ENCODE results near the gene SOHLH1. TPM values are rescaled to one million over a fixed set of nuclear protein-coding genes. Genes with fewer than 3 reads are reported as not detected.

The SOHLH1 gene
- total RNA-seq, 4 donors from 2014 or later = not detected

DNA sequence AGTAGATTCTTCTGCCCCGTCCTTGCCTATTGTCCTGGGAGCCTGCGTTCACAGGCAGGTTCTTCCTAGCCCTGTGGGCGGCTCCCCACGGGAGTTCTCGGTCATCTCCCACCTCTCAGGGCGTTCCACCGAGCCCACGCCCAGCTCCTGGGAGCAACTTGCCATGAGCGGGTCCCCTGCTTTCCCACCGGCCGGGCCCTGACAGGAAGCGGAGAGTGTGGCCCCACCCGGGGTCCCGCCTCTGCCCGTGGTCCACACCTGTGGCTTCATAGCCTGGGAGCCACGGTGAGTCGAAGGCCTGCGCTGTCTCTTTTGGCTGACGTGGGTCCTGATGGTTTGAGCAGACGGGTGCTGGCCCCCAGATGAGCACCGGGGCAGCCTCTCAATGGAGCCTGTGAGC lies 45.9 kb upstream of the SOHLH1 start:
- Histone ChIP-seq H3K4me3 (no peak overlapping the region), H3K9me3 (no peaks in the 10 kb centered on the region), H3K4me1 (no peaks in the 10 kb centered on the region), H3K36me3 (no peaks in the 10 kb centered on the region), H3K27me3 (peaks cover 0 to 90% (median 0%) of the 10 kb centered on the region in 4 donors), H3K27ac (no peak overlapping the region)
- no peak for DNase-seq
- no peak for TF ChIP-seq POLR2A (IDR thresholded peaks at IDR 0.05)
- TF ChIP-seq, protein P1, sequence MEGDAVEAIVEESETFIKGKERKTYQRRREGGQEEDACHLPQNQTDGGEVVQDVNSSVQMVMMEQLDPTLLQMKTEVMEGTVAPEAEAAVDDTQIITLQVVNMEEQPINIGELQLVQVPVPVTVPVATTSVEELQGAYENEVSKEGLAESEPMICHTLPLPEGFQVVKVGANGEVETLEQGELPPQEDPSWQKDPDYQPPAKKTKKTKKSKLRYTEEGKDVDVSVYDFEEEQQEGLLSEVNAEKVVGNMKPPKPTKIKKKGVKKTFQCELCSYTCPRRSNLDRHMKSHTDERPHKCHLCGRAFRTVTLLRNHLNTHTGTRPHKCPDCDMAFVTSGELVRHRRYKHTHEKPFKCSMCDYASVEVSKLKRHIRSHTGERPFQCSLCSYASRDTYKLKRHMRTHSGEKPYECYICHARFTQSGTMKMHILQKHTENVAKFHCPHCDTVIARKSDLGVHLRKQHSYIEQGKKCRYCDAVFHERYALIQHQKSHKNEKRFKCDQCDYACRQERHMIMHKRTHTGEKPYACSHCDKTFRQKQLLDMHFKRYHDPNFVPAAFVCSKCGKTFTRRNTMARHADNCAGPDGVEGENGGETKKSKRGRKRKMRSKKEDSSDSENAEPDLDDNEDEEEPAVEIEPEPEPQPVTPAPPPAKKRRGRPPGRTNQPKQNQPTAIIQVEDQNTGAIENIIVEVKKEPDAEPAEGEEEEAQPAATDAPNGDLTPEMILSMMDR (IDR thresholded peaks at IDR 0.05) = no peak
- WGBS, 2 donors = no CpG with 5 or more reads among the region's 21 CpGs
- intact Hi-C loops (cut with DNase I) = no loop called here

DNA sequence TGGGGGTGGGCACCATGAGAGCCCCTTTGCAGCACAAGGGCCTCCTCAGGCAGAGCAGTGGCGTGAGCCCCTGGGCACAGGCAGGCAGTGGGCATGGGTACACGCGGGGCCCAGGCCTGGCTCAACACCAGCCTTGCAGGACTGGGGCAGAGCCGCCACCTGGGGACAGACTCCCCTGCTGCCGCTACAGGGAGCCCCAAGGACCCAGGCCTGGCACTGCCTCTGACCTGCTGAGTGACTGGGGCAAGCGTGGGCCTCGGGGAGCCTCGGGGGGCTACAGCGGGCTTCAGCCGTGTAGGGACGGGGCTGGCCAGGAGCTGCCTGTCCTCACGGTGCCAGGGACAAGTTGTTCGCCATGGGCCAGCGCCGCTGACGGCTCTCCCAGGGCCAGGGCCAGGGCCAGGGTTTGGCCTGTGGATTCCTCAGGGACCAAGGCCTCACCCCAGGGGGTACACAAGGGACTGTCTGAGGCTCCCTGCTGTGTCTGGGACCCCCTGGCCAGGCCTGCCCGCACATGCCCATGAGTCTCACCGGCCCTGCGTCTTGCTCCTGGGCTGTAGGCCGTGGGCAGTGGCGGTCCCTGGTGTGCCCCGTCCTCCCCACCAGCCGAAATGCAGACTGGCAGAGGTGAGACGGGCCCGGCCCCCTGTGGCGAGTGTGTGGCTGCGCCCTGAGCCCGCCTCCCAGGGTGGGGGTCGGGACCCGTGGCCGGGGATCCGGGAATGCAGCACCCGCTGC lies 45.2 kb upstream of the SOHLH1 start:
- Histone ChIP-seq H3K9me3 (no peaks in the 10 kb centered on the region), H3K4me1 (no peaks in the 10 kb centered on the region), H3K27ac (no peak overlapping the region), H3K4me3 (no peak overlapping the region), H3K36me3 (no peaks in the 10 kb centered on the region), H3K27me3 (peaks cover 0 to 91% (median 0%) of the 10 kb centered on the region in 4 donors)
- TF ChIP-seq, protein P1 (IDR thresholded peaks at IDR 0.05) = no peak
- no peak for TF ChIP-seq POLR2A (IDR thresholded peaks at IDR 0.05)
- intact Hi-C loops (cut with DNase I) = no loop called here
- DNase-seq = no peak
- WGBS, 2 donors = 100% methylated on average over 1 of the region's 33 CpGs; no CpG with 5 or more reads in 1 of the 2 donors

DNA sequence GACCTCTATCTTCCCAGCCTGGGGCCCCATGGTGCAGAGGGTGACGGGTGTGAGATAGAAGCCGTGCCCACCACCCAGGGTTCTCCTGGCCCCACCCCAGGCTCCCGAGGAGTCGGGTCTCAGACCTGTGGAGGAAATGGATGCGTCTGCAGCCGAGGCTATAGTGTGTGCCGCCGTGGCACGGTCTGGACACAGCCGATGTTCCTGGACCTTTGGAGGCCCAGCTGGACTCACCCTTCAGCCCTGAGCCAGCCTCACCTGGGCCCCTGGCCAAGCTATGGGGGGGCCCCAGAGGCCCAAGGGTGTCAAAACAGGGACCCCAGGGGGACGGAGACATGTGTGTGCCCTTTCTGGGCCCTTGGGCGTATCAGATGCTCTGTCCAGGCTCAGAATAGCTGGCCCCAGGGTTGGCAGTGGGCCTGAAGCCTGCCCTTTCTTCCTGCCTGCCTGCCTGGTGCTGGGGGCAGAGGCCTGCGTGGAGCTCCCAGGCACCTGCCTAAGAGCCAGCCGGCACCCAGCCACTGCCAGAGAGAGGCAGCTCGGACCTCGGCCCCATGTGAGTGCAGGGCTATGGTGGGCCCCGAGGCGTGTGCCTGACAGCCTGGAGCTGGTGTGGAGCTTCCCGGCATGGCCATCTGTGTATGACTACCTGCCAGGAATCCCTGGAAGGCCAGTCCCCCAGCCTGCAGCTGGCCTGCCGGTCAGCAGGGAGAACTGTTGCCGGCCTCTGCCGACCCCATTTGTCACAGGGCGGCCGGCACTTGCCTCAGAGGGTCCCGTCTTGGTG lies 44.5 kb upstream of the SOHLH1 start:
- WGBS, 2 donors = 93% methylated on average over 3 of the region's 25 CpGs; no CpG with 5 or more reads in 1 of the 2 donors
- Histone ChIP-seq H3K36me3 (no peaks in the 10 kb centered on the region), H3K4me3 (no peak overlapping the region), H3K27me3 (peaks cover 0 to 91% (median 0%) of the 10 kb centered on the region in 4 donors), H3K9me3 (no peaks in the 10 kb centered on the region), H3K4me1 (no peaks in the 10 kb centered on the region), H3K27ac (no peak overlapping the region)
- TF ChIP-seq, protein P1 (IDR thresholded peaks at IDR 0.05) = no peak
- no peak for TF ChIP-seq POLR2A (IDR thresholded peaks at IDR 0.05)
- intact Hi-C loops (cut with DNase I) = no loop called here
- DNase-seq = no peak

DNA sequence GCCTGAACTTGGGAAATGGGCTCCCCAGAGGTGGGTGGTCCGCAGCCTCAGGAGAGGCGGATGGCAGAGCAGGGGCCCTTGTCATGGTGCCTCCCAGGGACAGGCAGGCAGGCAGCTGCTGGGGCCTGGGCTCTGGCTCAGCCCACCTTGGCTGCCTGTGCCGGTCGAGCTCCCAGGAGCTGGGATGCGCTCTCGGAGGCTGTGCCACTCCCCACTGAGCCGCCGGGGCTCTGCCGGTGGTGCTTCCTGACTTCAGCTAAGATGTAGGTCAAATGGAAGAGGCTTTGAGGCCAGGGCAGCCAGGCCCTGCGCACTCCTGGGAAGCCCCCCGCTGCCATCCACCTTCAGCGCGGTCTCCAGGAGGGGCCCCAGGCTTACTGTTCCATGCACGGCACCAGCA lies 43.7 kb upstream of the SOHLH1 start:
- Histone ChIP-seq H3K4me3 (no peak overlapping the region), H3K36me3 (no peaks in the 10 kb centered on the region), H3K4me1 (no peaks in the 10 kb centered on the region), H3K27me3 (peaks cover 0 to 91% (median 0%) of the 10 kb centered on the region in 4 donors), H3K27ac (no peak overlapping the region), H3K9me3 (no peaks in the 10 kb centered on the region)
- DNase-seq = no peak
- TF ChIP-seq POLR2A (IDR thresholded peaks at IDR 0.05) = no peak
- TF ChIP-seq, protein P1 (IDR thresholded peaks at IDR 0.05) = no peak
- intact Hi-C loops (cut with DNase I) = no loop called here
- no CpG with 5 or more reads among the region's 14 CpGs for WGBS, 2 donors

All from esophagus squamous epithelium (tissue), 5 donors.